Omental fat pad (tissue), 4 donors: ENCODE data around the gene AHCYL1. TPM values are rescaled to one million over a fixed set of nuclear protein-coding genes. Genes with fewer than 3 reads are reported as not detected.

ENCODE experiments used
- ATAC-seq: fragments of 150-250 bp; one replicate; pipeline ENCODE4 v1.9.1; 2016; ENCODE audit warnings: mild to moderate bottlenecking, moderate library complexity; ENCODE audit not compliant: low FRiP score
- DNase-seq: peaks from one replicate; pipeline ENCODE4 v3.0.0-alpha.2; 2019; ENCODE audit warnings: low spot score
- CTCF ChIP-seq, 3 donors: fragments of 450-650 bp; IDR thresholded peaks; one replicate each; pipeline ENCODE4 v1.5.1; 2016 to 2017; ENCODE audit warnings: antibody characterized with exemption in 3 of 3, mild to moderate bottlenecking in 3 of 3, moderate library complexity in 2 of 3
- total RNA-seq, 4 donors: library from RNA; depleted of rRNA; stranded (reverse); fragments of >200 nt; gene quantifications; one replicate each; pipeline ENCODE4 v1.1.0, GENCODE V29; 2016

The AHCYL1 gene
- total RNA-seq, 4 donors from 2014 or later = 76.0 to 107 (median 95.8) TPM

GRCh38 chr1:110064576-110065337 is 80.2 kb downstream of the AHCYL1 start:
- TF ChIP-seq CTCF (IDR thresholded peaks at IDR 0.05) = no peak
- no peak for DNase-seq

GRCh38 chr1:110065841-110066240 is 81.3 kb downstream of the AHCYL1 start:
- ATAC-seq (no peak), DNase-seq (no peak)
- TF ChIP-seq CTCF (IDR thresholded peaks at IDR 0.05) = no peak

More at GRCh38 chr1:110064576-110065337, 80.2 kb downstream of the AHCYL1 start:
- ATAC-seq = no peak

GRCh38 chr1:110067479-110067892 is 82.9 kb downstream of the AHCYL1 start:
- no peak for TF ChIP-seq CTCF (IDR thresholded peaks at IDR 0.05)
- DNase-seq = no peak
- no peak for ATAC-seq

GRCh38 chr1:110067893-110068645 is 83.5 kb downstream of the AHCYL1 start:
- no peak for TF ChIP-seq CTCF (IDR thresholded peaks at IDR 0.05)
- ATAC-seq (no peak), DNase-seq (no peak)

GRCh38 chr1:110068646-110069403 is 84.3 kb downstream of the AHCYL1 start:
- no peak for TF ChIP-seq CTCF (IDR thresholded peaks at IDR 0.05)
- DNase-seq = no peak
- ATAC-seq = no peak

GRCh38 chr1:110069404-110070281 is 85.1 kb downstream of the AHCYL1 start:
- no peak for ATAC-seq
- DNase-seq = no peak
- TF ChIP-seq CTCF (IDR thresholded peaks at IDR 0.05) = no peak
